GM08714 (cell line): ENCODE measurements around the gene GHSR.

Experiments
- H3K4me3 ChIP-seq: fragments of 200-500 bp; sonication (Bioruptor generic); 2 replicates; pipeline ENCODE4 v1.5.1; 2014; ENCODE audit warnings: mild to moderate bottlenecking, low read length, inconsistent platforms
- ZNF274 ChIP-seq: IDR thresholded peaks from 2 replicates; pipeline ENCODE4 v1.6.1; 2012; ENCODE audit warnings: mild to moderate bottlenecking, low read depth, low read length

GHSR gene

GRCh38 chr3:172402892-172403643 lies 45.2 kb downstream of the GHSR start:
- TF ChIP-seq ZNF274 = no peak
- no peak overlapping the region for H3K4me3 ChIP-seq

GRCh38 chr3:172402090-172402489 lies 46.2 kb downstream of the GHSR start:
- H3K4me3 ChIP-seq = no peak overlapping the region
- TF ChIP-seq ZNF274 = no peak

GRCh38 chr3:172398484-172398883 lies 49.8 kb downstream of the GHSR start:
- TF ChIP-seq ZNF274 = no peak
- no peak overlapping the region for H3K4me3 ChIP-seq

GRCh38 chr3:172397716-172398405 lies 50.4 kb downstream of the GHSR start:
- H3K4me3 ChIP-seq = no peak overlapping the region
- no peak for TF ChIP-seq ZNF274

- H3K4me3 ChIP-seq = no peak overlapping the region
- TF ChIP-seq ZNF274 = no peak
Observed at GRCh38 chr3:172396400-172396799, 51.9 kb downstream of the GHSR start.

GRCh38 chr3:172394692-172395091 lies 53.6 kb downstream of the GHSR start:
- no peak overlapping the region for H3K4me3 ChIP-seq
- no peak for TF ChIP-seq ZNF274
